GM11168 (cell line): ENCODE results near the gene CLEC7A.

Experiments used
- in situ Hi-C: fragments of 300-500 bp; cut with MboI; formaldehyde crosslinking; loops from one replicate; pipeline ENCODE4 v1.12.0; 2022; ENCODE audit warnings: low sequenced_read_pairs; ENCODE audit not compliant: unreplicated experiment

Gene CLEC7A

DNA sequence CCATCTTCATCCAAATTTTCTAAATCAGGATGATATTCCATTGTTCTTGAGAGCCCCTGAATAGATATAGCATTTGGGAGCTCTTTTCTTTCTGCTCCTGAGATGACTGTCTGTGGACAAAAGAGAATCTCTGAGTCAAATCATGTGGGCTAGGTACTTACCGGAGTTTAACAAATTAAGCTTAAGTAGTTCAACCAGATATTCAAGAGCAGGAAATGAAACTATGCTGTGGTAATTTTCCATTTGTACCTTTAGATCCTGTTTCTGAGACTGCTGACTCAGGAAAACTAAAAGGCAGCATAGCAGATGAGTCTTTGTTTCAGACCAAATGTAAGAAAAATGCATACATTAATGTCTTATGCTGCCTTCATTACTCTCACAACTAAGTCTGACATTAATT is at the start of gene CLEC7A:
Gene CLEC7A (minus strand): TSS at position 158 of the 400 bp plus-strand sequence. CDS start 117 bp downstream, at position 41.
- in situ Hi-C loops = loop anchor here (25.0 kb wide), 1 partner anchor 318 kb away; no protein-coding TSS in a partner anchor

DNA sequence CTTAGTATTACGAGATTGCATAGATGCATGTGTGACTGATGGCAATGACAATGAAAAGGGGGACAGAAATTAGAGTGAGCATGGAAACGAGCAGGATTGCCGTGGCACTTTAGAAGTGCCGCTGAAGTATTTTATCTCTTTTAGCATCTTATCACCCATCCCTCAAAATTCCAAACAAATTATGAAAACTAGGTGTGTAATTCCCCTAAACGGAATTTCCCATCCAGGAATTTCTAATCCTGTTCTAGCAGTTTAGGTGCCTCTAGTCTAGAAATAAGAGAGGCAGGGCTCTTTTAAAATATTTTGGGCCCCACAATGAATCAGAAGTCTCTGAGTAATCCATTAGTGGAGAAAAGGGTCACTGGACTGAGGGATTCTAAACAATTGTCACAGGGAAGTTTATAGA is 49.8 kb upstream of the CLEC7A start:
- in situ Hi-C loops = no loop called here

DNA sequence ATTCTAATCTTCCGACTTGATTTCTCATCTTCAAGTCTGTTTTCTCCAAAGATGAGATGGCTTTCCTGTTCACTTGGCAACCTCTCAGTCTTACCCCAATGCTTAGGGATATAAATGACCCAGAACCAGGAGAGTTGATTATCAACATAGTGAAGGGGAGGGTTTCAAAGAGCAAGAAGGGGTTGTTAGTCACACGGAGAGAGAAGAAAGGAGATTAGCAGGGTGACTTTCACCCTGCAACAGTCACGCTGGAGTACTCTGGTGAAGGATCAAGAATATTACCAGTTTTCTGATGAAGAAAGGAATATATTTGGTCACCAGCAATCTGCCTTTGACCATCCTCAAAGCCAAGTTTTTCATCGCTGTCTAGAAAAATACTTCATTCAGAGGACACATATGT is 48.8 kb upstream of the CLEC7A start, which contains the start of gene TMEM52B:
Gene TMEM52B (plus strand): TSS at position 212 of the 400 bp plus-strand sequence. CDS start 543 bp downstream, outside the sequence.
- in situ Hi-C loops = no loop called here

DNA sequence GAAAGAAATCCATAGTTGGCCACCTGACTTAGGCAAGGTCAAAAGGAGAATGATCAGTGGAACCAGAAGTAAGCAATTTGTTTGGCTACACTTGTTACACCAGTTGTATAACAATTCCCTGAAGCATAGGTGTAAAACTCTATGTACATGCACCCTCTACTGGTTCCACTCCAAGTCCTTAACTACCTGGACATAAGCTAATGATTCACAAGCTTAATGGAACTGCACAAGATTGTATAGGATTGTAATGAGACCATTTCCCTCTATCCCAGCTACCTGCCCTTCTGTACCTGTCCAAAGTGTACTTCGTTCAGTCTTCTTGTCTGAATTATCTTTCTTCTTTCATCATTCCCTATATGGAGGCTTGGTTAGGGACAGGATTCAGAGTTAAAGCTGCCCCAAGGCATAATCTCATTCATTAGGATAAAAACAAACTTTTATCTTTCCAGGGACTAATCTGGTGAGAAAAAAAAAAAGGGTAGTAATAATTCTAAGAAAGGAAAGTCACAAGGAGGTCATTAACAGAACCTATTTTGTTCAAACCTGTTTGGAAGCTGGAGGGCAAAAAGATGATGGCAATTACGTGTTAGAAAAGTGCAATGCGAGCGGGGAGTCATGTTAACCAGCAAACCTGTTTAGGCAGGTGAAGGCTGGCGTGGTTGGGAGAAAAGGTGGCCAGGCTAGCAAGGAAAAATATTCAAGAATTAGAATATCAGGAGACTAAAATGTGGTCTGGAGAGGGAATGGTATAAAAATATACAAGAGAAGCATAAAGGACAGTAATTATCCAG is 46.0 kb upstream of the CLEC7A start:
- in situ Hi-C loops = no loop called here

DNA sequence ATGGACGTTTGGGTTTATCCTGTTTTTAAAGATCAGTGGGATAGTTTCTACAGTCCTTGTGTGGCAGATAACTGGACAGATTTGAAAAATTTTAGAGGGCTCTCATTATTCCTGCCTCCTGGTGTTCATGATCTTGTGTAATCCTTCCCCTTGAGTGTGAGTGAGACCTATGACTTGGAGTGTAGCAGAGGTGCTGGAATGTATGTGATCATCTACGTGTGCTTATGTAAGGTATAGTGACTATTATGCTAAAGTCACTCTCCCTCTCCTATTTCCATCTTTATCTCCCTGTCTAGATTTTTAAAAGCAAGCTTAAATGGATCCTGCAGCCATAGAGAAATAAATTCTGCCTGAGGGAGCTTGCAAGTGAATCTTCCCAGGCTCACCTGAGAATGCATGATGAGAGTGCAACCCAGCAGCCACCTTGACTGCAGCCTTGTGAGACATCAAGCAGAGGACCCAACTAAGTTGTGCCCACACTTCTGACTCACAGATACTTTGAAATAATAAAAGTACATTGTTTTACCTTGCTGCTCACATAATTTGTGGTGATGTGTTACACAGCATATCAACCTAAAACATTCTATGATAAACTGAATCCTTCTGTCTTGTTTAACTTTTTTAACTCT is 45.1 kb upstream of the CLEC7A start:
- in situ Hi-C loops = no loop called here

DNA sequence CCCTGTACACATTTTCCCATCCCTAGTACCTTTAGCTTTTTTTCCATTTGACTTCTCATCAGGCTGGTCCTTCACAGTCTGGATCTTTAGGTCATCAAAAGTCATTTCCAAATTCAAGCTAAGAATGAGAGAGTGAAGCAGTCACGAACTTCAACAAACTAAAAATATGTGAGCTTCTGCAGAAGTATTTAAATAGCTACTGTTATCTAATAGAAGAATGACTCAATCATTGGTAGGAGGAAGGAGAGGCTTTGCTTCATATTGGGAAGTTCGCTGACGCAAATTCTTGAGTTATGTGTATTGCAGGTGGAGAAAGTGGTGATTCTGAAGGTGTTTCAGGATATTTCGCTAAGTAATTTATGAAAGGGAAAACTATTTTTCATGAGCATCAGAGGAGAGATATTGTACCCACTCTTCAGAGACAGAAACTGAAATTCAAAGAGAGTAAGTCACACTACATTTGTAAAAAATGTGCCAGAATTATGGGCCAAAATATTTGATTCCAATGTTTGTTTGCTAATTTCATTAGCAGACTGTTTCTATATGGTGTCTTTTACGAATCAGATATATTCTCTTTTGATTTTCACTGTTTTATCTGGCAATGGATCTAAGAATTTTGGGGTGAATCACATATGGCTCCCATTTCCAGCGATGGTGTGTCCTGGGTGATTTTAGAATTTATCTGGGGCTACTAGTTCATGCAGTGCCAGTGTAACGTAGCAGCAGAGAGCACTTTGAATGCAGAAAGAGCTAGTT is 42.2 kb upstream of the CLEC7A start, which contains the start of gene OLR1:
Gene OLR1 (minus strand): TSS at position 160 of the 756 bp plus-strand sequence. CDS start 55 bp downstream, at position 105.
- in situ Hi-C loops = no loop called here

DNA sequence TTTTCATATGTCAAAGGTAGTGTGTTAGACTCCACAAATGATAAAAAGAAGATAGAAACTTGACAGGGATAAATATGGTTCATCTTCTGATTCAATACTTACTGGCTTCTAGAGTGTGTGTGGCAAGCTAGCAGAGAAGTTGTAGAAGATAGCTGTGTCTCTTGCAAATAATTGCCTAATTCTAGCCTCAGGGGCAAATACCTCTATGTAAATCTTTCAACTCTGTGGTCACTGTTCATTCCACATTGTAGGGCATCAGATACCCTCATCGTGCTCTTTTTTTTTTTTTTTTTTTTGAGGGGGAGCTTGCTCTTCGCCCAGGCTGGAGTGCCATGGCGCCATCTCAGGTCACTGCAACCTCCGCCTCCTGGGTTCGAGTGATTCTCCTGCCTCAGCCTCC is 40.2 kb upstream of the CLEC7A start:
- in situ Hi-C loops = no loop called here

DNA sequence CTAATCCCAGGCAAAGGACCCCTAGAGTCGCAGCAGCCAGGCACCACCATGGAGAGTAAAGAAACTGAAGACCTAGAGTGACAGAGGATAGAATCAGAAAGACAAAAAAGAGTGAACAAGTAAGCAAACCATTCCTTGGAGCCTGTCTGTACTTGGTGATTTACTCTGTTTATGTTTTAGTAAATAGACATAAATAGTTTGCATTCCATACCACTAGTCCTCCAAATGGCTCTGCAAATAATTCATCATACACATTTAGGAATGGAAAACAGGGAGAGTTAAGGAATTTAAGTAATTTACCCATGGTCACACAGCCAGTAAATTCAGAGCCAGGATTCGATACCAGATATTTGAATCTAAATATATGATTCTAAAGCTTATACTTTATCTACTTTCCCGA is 39.1 kb upstream of the CLEC7A start:
- in situ Hi-C loops = no loop called here

DNA sequence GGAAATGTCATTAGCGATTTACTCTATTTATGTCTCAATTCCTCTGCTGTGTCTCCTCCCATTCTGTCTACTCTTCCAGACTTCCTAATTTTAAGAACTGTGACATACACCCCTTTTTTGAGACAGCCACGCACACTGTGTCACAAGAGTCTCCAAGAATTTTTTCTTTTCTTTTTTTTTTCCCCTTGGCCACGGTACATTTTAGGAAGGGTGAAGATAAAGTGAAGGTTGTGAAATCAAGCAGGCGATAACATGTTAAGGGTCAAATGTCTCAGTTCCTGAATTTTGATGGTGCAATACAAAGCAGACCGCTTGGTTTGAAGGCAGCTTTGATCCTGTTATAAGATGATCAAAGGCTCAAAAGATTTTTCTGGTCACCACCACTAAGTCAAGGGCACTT is 37.6 kb upstream of the CLEC7A start:
- in situ Hi-C loops = no loop called here

DNA sequence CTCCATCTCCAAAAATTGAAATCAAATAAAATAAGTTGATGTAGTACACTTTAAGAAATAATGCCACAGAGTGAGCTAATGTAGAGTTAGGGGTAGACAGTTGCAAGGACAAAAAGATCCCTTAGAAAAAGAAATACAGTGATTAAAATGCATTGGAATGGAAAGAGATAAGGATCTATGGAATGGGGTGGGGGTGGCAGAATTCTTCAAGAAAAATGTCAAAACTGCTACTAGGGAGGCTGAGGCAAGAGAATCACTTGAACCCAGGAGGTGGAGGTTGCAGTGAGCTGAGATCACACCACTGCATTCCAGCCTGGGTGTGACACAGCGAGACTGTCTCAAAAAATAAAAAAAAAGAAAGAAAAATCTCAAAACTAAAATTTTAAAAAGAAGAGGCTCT is 35.4 kb upstream of the CLEC7A start:
- in situ Hi-C loops = no loop called here

DNA sequence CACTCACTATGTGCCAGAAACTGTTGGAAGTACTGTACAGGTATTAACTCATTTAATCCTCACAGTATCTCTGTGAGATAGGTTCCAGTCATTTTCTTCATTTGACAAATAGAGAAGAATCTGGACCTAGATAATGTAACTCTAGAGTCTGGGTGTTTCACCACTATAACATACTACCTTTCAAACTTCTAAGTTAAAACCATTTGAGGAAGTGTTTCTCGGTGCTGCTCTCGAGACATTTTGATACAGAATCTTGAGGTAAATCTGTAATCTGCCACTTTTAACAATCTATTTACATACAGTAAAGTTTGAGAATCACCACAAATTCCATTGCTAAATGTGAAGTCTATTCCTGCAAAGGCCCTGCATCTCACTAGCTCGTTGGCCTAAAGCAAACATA is 33.1 kb upstream of the CLEC7A start:
- in situ Hi-C loops = no loop called here

DNA sequence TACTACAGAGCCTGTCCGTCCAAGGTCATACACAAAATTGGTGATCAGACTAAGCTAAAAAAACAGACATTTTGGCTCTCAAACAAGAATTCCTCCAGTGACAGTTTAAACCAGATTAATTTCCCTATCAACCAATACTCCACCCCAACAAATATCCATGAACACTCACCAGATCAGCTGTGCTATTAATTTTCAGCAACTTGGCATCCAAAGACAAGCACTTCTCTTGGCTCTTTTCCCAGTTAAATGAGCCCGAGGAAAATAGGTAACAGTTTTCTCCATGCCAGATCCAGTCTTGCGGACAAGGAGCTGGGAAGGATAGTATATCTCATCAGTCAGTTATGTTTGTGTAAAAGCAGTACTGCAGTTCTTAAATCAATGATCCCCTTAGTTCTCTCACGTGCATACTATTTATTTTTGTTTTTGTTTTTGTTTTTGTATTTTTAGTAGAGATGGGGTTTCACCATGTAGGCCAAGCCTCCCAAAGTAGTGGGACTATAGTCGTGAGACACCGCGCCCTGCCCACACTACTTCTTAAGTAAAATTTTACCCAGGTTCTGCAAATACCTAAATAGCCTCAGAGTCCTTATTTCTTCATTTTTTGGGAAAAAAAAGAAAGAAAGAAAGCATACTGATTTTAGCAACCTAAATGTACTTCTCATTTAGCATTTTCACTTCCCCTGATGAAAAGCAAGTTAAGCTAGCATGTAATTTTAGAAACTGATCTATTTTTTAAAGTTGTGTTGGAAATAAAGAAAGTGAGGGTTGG is 30.8 kb upstream of the CLEC7A start:
- in situ Hi-C loops = no loop called here

DNA sequence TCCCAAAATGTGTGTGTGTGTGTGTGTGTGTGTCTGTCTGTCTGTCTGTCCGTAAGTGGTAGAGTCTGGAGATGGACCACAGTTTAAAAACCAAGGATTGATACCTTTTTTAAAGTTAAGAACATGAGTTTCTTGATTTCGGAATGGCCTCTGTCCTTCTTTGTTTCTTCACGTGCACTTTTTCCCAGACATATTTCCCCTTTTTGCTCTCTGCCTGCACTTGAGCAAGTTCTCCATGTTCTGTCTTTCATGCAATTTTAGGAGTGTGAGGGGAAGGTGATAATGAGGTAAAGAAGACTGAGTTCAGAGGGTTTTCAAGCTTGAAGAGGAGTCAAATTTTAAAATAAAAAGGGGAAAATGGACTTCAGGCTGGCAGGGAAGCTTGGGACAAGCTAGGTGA is 29.3 kb upstream of the CLEC7A start:
- in situ Hi-C loops = no loop called here

DNA sequence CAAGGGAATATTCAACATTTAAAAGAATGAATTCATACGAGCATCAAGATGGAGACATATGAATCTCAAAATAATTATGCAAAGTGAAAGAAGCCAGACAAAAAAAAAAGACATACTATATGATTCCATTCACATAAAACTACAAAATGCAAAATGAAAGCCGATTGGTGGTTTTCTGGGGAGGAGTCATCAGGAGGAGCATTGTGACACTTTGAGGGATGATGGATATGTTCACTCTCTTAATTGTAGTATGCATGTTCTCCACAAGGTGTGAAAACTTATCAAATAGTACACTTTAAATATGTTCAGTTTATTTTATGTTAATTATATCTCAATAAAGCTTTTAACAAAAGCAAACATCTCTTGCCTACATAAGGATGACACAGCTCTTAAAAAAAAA is 28.4 kb upstream of the CLEC7A start:
- in situ Hi-C loops = no loop called here

DNA sequence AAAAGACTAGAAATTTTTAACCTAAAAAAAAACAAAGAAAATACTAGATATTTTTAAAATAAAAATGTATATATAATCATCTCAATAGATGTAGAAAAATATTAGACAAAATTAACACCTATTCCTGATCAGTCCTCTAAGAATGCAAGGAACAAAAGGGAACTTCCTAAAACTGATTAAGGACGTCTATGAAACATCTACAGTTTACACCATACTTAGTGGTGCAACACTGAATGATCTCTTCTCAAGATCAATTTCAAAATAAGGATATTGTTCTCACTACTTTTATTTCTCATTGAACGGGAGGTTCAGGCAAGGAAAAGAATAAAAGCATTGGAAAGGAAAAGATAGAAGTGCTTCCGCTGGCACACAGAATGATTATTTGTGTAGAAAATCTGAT is 26.0 kb upstream of the CLEC7A start:
- in situ Hi-C loops = no loop called here

DNA sequence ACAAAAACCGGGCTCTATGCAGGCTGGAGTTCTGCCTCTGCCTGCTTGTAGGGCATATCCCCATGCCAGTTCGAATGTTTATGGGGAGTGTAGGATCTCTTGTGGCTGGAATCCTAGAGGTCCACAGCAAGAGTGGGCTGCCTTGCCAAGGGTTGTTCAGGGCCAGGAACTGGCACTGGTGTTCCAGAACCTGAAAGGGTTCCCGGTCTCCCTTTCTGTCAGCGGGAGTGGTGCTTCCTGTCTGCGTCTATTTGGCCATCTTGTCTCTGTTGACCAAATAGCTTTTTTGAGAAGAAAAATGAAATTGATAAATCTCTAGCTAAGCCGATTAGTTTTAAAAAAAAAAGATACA is 24.1 kb upstream of the CLEC7A start:
- in situ Hi-C loops = loop anchor here (5.0 kb wide), 1 partner anchor 33 kb away; no protein-coding TSS in a partner anchor

DNA sequence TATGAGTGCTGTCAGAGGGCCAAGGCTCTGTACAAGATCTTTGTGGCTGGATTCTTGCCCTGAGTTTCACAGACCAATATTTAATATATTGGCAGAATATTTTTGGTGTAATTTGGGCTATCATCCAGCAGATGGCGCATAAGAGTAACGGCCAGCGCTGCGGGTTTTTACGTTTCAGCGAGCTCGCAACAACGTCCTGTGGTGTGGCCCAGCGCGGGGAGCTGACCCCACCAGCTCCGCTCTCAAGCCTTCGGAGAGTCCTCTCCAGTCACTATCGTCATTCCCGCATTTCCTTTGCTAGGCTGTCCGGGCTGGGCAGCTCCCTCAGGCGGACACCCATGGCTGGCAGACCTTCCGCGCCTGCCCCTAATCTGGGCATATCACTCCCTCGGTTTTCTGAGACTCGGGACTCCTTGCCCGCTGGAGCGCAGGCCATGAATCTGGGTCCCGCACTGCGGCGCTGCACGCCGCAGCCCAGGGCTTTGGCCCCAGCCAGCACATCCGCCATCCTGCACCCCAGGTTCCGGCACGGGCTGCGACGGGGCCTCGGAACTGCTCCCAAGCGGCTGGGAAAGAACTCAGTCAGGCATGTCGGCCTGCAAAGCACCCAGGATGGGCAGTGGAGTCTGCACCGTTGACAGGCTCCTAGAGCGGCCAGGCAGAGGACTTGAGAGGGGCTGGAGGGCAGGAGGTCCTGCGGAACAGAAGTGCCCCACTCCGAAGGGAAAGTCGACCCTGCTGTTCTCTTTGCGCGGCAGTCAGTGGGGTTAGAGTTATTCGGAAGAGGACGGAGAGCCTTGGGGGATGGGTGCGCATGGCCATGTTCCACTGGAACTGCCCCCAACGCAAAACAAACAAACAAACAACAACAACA is 23.5 kb upstream of the CLEC7A start:
- in situ Hi-C loops = loop anchor here (5.0 kb wide), 1 partner anchor 34 kb away; no protein-coding TSS in a partner anchor

DNA sequence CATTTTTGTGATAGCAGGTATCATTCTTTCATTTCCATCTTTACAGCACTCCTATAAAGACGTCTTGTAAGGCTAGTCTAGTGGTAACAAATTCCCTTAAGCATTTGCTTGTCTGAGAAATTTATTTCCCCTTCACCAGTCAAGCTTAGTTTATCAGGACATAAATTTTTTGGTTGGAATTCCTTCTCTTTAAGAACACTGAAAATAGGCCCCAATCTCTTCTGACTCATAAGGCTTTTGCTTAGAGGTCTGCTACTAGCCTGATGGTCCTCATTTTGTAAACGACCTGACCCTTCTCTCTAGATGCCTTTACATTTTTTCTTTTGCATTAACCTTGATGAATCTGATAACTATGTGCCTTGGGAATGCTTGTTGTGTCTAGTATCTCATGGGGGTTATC is 21.6 kb upstream of the CLEC7A start:
- in situ Hi-C loops = loop anchor here (5.0 kb wide), 1 partner anchor 36 kb away; no protein-coding TSS in a partner anchor
